Measurements from ENCODE around the gene FSHR.

FSHR gene

GRCh38 chr2:48968011-48968410, 186.3 kb downstream of the FSHR start:
- Histone ChIP-seq H3K4me2 (ENCODE audit: low read depth, low read length, poor library complexity, severe bottlenecking) (no peak overlapping the region), H3K79me2 (ENCODE audit: insufficient read depth, low read length) (no peaks in the 10 kb centered on the region), H3K36me3 (ENCODE audit: insufficient read depth, low read length) (no peaks in the 10 kb centered on the region), H3K9me3 (ENCODE audit: insufficient read depth, low read depth, low read length) (no peaks in the 10 kb centered on the region), H3K27me3 (ENCODE audit: insufficient read depth, low read length, poor library complexity, severe bottlenecking) (no peaks in the 10 kb centered on the region), H3K9me2 (replicated peaks; ENCODE audit: low read depth, low read length) (no peaks in the 10 kb centered on the region), H4K20me1 (ENCODE audit: insufficient read depth, low read length, poor library complexity, severe bottlenecking) (no peaks in the 10 kb centered on the region), H3K4me1 (ENCODE audit: insufficient read depth, low read length, poor library complexity, severe bottlenecking) (no peaks in the 10 kb centered on the region), H2AFZ (ENCODE audit: low read length) (no peak overlapping the region), H3K9ac (ENCODE audit: low read depth, low read length, poor library complexity, severe bottlenecking) (no peak overlapping the region), H3F3A (ENCODE audit: low read depth) (no peaks in the 10 kb centered on the region), H3K4me3 (ENCODE audit: low read length, poor library complexity, severe bottlenecking) (no peak overlapping the region)
- TF ChIP-seq EZH2phosphoT487 (IDR thresholded peaks at IDR 0.05; ENCODE audit: borderline replicate concordance): no peak
- TF ChIP-seq CTCF (conservative IDR thresholded peaks at IDR 0.05; ENCODE audit: low read length): no peak

GRCh38 chr2:48965204-48965603, 189.1 kb downstream of the FSHR start:
- no peak overlapping the region for H2AFZ ChIP-seq (ENCODE audit: low read length)

GRCh38 chr2:48961009-48961408, 193.3 kb downstream of the FSHR start:
- no peaks in the 10 kb centered on the region for H3K27me3 ChIP-seq (ENCODE audit: insufficient read depth, low read length, poor library complexity, severe bottlenecking)
- no peaks in the 10 kb centered on the region for H3K36me3 ChIP-seq (ENCODE audit: insufficient read depth, low read length)
- no peaks in the 10 kb centered on the region for H3K4me1 ChIP-seq (ENCODE audit: insufficient read depth, low read length, poor library complexity, severe bottlenecking)
- H3F3A ChIP-seq (ENCODE audit: low read depth): no peaks in the 10 kb centered on the region
- H3K9me2 ChIP-seq (replicated peaks; ENCODE audit: low read depth, low read length): no peaks in the 10 kb centered on the region
- H4K20me1 ChIP-seq (ENCODE audit: insufficient read depth, low read length, poor library complexity, severe bottlenecking): no peaks in the 10 kb centered on the region
- H2AFZ ChIP-seq (ENCODE audit: low read length): no peak overlapping the region
- no peaks in the 10 kb centered on the region for H3K9me3 ChIP-seq (ENCODE audit: insufficient read depth, low read depth, low read length)
- no peak overlapping the region for H3K4me3 ChIP-seq (ENCODE audit: low read length, poor library complexity, severe bottlenecking)
- H3K9ac ChIP-seq (ENCODE audit: low read depth, low read length, poor library complexity, severe bottlenecking): no peak overlapping the region
- no peak overlapping the region for H3K4me2 ChIP-seq (ENCODE audit: low read depth, low read length, poor library complexity, severe bottlenecking)
- no peaks in the 10 kb centered on the region for H3K79me2 ChIP-seq (ENCODE audit: insufficient read depth, low read length)
- TF ChIP-seq EZH2phosphoT487 (IDR thresholded peaks at IDR 0.05; ENCODE audit: borderline replicate concordance) (no peak), CTCF (conservative IDR thresholded peaks at IDR 0.05; ENCODE audit: low read length) (no peak)

More at GRCh38 chr2:48965204-48965603, 189.1 kb downstream of the FSHR start:
- no peaks in the 10 kb centered on the region for H4K20me1 ChIP-seq (ENCODE audit: insufficient read depth, low read length, poor library complexity, severe bottlenecking)
- no peaks in the 10 kb centered on the region for H3K79me2 ChIP-seq (ENCODE audit: insufficient read depth, low read length)
- H3K9me3 ChIP-seq (ENCODE audit: insufficient read depth, low read depth, low read length): no peaks in the 10 kb centered on the region
- no peaks in the 10 kb centered on the region for H3K4me1 ChIP-seq (ENCODE audit: insufficient read depth, low read length, poor library complexity, severe bottlenecking)
- H3K9ac ChIP-seq (ENCODE audit: low read depth, low read length, poor library complexity, severe bottlenecking): no peak overlapping the region
- no peak overlapping the region for H3K4me2 ChIP-seq (ENCODE audit: low read depth, low read length, poor library complexity, severe bottlenecking)
- no peaks in the 10 kb centered on the region for H3K9me2 ChIP-seq (replicated peaks; ENCODE audit: low read depth, low read length)
- no peak overlapping the region for H3K4me3 ChIP-seq (ENCODE audit: low read length, poor library complexity, severe bottlenecking)
- H3F3A ChIP-seq (ENCODE audit: low read depth): no peaks in the 10 kb centered on the region
- H3K36me3 ChIP-seq (ENCODE audit: insufficient read depth, low read length): no peaks in the 10 kb centered on the region
- TF ChIP-seq CTCF (conservative IDR thresholded peaks at IDR 0.05; ENCODE audit: low read length): no peak
- no peak for TF ChIP-seq EZH2phosphoT487 (IDR thresholded peaks at IDR 0.05; ENCODE audit: borderline replicate concordance)
- no peaks in the 10 kb centered on the region for H3K27me3 ChIP-seq (ENCODE audit: insufficient read depth, low read length, poor library complexity, severe bottlenecking)
